Nucleus accumbens (tissue), 56 donors: ENCODE measurements around the gene SMIM41.
A peak's percentile ranks its signal among the peaks of the same experiment; 100 is the strongest.

Experiments used
- DNase-seq, 56 donors: peaks; one replicate each; lab custom pipeline; 2025; lab: John Stamatoyannopoulos, UW

Gene SMIM41

DNA sequence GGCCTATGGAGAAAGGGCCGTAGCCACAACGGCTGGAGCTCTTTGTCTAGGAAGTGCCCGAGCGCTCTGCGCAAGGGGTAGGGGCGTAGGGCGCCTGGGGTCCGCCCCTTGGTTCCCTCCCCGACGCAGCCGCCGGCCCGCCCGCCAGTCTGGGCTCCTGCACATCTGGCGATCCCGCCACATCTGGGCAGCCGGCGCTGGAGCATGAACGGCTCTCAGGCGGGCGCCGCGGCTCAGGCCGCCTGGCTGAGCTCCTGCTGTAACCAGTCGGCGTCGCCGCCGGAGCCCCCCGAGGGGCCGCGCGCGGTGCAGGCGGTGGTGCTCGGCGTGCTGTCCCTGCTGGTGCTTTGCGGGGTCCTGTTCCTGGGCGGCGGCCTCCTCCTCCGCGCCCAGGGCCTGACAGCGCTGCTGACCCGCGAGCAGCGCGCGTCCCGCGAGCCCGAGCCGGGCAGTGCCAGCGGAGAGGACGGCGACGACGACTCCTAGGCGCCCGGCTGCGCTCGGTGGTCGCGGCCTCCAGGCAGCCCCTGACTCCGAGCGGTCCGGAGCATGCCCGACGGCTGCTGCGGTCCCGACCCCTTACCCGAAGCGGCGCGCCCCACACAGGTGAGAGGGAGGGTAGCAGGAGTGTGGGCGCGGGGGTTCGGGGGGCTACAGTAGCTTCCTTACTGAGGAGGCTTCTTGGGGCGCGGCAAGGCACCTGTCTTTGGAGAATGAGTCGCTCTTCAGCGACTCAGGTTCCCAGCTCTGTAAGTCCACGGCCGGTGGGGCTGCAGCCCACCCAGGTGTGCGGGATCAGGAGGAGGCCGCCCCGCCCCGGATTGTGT, at the start of gene SMIM41:
TSS of gene SMIM41 (plus strand) at position 129 of the 827 bp plus-strand sequence. CDS start at position 205, 76 bp downstream.
- DNase-seq, result no peak

DNA sequence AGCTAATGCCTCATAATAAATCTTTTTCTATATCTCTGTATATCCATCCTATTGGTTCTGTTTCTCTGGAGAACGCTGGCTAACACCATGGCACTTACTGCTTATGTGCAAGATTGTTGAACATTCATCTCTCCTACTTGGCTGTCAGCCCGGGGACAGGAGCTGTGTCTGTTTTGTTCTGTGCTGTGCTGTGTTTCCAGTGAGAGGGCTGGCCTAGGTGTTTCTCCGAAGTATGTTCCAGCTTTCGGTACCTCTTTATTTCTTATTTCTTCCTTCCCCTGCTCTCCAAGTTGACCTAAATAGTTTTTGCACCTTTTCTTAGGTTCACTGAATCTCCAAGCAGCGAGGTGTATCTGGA, 47.1 kb upstream of the SMIM41 start:
- DNase-seq, result peak in 32 of 56 donors; percentile 16 to 77 (median 56)

DNA sequence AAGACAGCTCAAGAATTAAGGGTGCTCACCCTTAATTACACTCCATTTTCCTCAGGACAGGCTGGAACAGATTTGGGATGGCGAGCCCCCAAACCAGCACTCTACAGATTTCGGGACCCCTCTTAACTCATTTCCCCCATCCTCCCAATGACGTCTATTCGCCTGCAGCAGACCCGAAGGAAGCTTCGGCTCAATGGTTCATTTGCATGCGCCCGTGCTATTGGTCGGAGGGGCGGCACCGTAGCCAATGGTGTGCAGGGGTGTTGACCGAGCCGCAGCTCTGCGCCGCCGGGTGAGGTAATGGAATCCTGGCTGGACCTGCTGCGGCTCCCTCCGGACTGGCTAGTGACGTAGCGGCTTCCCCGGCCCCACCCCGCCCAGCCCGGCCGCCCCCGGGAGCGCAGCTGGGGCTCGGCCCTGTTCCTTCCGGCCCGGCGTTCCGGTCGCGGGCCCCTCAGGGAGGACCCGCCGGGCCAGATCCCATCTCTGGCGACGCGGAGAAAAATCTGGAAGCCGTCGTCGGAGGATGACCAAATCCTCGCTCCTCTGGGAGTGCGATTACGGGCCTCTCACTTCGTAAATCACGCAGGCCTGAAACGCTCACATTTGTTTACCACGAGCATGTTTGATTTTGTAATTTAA, 46.6 kb upstream of the SMIM41 start:
- DNase-seq, result peak; percentile 65 to 99 (median 95)

DNA sequence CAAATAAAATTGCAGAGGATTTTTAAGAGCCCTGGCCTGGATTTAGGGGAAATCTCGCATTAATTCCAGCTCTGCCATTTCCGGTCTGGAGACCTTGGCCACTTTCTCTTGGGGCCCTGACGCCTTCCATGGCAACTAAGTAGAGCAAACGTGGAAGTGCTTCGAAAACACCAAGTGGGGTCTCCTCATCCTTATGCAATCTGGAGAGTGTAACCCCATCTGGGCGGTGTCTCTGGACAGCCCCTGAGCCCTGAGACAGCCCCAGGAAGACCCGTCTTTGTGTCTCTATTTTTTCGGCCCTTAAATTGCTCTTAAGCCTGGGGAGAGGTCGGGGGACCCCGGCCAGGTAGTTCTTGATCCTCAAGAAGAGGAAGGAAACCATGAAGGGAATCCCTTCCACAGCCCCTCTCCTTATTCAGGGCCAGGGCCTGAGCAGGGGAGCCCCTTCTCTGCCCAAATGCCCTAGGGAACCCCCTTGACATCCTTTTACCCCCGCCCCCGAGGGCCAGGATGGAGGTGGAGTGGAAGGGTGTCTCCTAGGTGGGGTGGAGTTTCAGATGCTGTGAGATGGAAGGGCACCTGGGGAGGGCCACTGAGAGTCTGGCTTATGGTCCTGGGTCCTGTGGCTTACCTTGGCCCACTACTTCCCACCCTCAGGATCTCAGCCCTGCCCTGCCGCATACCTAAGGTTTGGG, 45.9 kb upstream of the SMIM41 start:
- DNase-seq, result no peak

DNA sequence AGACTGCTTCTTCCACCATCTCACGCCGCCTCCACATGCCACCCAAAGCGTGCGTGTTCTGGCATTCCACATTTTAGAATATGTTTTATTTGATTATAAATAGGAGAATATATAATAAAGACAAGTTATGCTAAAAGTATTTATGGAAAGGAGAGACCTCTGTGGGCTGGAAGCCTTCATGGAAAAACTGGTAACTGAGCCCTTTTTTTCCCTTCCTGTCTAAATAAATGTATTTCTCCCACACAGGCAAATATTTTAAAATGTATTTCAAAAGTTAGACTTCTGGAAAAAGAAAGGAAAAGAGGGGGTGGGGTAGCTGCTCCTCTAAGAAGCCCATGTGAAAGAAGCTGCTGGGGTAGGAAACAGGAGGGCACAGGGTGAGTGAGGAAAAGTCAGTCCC, 44.3 kb upstream of the SMIM41 start:
- no peak for DNase-seq

DNA sequence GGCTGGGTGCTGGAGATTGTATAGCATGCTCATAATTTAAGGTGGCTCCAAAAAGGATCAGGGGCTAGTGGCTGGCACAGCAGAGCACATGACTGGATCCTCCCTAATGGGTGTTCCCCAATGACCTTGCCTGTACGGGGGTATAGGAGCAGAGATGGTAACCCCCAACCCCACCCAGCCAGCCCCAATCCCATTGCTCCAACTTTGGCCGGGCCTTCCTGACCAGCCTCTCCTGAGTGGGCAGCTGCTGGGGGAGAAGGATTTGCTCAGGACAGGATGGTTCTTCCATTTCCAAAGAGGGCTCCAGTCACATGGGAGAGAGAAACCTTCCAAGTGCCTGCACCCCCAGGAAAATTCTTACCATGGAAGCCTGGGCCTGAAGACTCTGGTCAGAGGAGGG, 43.6 kb upstream of the SMIM41 start:
- DNase-seq, result no peak

DNA sequence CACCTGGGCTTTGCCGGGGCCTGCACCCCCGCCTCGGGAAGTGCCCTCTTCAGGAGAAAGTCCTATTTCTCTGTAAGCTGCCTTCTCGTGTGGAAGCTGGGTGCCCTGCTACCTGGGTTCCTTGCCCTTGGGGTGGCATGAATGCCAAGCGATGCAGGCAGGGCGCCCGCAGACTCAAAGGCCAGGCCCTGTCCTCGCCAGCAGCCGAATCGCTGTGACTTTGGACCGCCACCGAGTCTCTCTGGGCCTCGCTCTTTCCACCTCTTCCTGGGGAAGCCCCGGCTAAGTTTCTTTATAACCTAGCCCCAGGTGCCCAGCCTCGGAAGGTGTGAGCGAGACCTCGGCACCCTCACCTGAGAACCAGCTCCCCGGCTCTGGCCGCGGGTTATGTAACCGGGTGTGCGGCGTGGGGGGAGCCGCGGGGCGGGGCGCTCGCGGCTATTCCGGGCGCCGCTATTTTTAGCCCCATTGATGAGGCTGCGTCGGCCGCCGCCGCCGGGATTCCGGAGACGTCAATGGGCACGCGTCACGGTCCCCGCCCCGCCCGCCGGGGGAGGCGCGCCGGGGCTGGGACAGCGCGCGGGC, 42.8 kb upstream of the SMIM41 start:
- DNase-seq, result peak in 53 of 56 donors; percentile 16 to 91 (median 71)

DNA sequence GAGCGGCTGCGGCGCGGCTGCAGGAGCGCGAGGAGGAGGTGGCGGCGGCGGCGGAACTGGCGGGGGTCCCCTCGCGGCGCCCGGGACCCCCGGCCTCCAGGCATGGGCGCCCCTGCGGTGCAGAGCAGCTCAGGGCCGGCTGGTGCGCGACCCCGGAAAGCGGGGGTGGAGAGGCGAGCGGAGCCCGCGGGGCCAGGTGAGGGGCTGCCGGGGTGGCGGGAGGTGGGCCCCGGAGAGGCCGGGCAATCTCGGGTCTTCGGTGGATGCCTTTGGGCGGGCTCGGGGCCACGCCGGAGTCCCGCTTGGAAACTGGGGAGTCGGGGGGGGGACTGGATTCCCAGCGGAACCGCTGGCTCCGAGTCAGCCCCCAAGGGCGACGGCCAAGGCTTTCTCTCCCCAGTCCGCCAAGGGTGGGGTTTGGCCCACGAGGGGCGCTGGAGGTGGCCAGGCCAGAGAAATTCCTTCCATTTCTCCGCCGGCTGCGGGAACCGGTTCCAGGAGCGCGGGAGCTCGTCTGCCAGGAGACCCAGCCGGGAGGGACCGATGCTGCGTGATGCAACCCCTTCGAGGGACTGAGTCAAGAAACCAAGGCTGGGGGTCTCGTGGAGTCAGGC, 42.1 kb upstream of the SMIM41 start:
- DNase-seq, result peak in 12 of 56 donors; percentile 12 to 80 (median 42)

DNA sequence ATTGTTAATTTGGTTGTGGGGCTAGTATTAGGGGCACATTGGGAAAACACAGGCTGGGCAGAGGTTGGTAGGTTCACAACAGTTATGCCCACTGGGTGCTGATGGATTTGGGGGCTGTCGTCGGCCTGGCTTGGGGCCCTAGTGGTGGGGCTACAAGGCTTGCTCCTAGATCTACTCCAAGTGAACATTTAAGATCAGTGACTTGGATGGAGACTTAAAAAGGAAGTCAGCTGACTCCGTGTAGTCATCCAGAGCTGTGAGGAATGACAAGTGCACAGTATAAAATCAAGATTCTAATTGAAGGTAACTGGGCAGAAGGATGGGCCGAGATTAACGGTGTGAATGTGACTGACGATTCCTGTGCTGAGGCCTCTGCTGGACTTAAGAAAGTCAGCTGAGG, 41.1 kb upstream of the SMIM41 start:
- DNase-seq, result no peak

DNA sequence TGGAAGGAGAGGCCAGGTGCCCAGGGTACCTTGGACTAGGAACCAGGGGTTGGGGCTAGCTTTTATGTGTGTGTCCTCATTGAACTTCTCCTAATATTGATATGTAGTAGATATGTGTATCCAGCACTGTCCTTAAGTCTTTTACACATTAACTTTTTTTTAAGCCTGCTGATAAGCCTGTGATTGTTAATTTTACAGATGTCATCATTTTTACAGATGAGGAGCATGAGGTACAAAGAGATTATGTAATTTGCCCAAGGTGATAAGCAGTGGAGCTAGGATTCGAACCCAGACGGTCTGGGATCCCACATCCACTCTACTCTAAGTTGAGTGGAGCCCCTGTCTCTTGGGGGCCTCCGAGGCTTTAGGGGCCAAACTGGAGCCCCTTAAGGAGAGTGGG, 38.5 kb upstream of the SMIM41 start:
- no peak for DNase-seq

DNA sequence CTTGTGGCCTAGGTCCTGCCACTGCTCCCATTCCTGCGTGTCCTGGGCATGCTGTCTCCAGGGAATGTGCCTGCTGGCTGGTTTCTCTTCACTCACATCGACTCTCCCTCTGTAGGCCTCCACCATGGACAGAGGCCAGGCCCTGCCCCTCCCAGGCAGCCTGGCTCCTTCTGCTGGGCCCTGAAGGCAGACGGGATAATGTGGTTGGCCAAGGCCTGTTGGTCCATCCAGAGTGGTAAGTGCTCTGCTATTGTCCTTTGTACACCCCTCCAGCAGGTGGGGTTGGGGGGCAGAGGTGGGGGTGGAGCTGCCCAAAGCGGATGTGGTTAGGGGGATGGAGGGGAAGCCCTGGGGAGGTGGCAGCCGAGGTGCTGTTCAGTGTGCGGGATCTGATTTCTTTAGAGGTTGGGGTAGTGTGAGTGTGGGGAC, 37.8 kb upstream of the SMIM41 start:
- peak in 4 of 56 donors; percentile 9 to 56 (median 26) for DNase-seq

DNA sequence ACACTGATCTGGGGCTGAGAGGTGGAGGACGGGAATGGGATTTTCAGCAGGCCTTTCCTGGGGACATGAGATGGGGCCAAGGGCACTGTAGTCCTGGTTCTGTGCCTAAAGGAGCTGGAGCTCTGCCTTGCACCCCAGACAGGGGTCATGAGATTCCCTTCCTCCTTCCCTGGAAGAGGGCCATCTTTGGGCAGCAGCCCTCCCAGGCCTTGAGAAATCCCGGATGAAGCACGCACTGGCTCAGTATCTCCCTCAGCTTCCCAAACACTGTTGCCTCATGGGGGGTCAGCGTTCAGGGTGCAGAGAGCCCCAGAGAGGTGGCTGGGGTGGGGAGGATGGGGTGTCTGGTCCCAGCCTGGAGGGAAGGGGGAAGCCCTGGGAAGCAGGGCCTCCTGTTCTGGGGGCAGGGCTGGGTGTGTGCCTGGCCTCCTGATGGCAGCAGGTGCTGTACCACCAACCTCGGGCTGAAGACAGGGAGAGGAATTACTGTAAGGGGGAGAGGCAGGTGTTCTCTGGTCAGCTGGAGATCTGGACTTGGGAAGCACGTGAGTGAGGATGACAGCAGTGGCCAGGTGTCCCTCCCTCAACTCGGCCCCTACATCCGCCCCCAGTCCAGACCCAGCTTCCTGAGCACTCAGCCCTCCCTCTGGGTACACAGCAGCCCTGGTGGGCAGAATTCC, 36.7 kb upstream of the SMIM41 start:
- no peak for DNase-seq

DNA sequence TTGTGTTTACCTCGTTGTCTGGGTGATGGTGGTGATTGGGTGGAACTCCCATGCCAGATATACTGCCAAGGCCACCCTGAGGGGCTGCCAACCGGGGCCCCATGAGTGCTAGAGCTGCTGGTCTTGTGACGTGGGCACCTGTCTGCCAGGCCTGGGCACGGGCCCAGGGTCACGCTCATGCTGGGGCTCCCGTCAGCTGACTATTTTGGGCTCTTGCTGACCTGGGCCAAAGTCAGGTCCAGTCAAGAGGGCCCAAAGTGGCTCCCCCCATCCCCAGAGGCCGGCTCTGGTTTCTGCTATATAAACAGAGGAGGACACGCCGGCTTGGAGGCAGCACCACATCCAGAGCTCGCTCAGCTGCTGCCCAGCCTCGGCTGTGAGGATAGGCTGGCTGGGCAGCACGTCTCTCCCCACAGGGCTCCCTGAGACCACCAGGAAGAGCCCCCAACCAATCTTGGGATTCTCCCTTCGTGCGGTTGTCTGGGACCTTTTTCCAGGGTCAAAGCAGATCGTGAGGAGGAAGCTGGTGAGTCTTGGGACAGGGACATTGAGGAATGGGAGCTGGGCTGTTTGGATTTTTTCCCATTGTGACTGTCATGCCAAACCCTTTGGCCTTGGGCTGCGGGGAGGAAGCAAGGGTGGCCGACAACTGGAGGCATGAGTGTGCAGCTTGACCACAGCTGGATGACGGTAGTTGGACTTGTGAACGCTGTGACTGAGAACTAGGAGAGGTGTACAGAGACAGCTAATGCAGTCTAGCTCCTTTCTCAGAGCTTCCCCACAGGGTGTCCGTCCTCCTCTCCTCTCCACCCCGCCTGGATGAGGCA, 35.9 kb upstream of the SMIM41 start:
- DNase-seq, result peak in 8 of 56 donors; percentile 7 to 59 (median 25)

DNA sequence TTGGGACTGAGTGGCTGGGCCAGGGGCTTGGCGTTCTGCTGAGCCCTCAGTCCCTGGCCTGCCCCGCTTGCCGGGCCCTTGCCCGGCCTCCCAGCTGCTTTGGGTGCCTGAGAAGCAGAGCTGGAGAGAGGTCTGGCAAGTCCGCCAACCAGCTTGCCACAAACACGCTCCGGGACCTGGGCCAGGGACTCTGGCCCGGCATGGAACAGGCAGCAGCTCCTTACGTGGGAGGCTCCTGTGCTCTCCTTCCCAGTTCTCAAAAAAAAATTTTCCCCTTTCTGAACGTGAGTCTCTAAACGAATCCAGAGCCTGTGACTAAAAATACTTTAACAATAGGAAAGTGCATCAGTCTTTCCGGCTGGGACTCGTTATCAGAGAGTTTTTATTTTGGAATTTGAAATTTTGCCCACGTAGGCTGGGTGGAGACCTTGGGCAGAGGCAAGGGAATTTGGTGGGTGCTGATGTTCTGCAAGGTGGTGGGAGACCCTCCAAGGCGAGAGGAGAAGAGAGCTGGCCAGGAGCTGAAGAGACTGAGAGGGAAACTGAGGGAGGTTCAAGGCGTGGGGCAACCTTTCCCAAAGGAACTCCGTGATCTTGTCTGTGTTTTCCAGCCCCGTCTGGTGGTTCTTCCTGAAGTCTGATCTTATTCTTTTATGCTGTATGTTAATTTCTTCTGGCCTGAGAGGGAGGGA, 35.1 kb upstream of the SMIM41 start:
- peak in 40 of 56 donors; percentile 13 to 85 (median 46) for DNase-seq

DNA sequence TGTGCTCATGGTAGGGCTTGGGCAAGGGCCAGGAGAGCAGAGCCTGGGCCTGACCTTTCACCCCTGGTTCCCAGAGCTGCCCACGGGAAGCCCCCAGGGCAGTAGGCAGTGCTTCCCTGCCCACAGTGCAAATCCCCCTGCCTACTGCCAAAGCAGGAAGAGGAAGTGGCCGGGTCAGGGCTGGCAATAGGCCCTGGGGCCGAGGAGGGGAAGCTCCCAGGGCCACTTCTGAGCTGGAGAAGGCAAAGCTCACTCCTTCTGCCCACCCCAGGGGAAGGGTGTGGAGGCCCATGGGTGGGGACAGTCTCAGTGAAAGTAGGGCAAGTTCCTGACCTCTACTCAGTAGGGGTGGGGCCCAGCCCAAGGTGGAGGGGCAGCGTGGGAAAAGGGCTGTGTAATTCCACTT, 33.7 kb upstream of the SMIM41 start:
- DNase-seq, result peak in 3 of 56 donors; percentile 17 to 48 (median 36)

DNA sequence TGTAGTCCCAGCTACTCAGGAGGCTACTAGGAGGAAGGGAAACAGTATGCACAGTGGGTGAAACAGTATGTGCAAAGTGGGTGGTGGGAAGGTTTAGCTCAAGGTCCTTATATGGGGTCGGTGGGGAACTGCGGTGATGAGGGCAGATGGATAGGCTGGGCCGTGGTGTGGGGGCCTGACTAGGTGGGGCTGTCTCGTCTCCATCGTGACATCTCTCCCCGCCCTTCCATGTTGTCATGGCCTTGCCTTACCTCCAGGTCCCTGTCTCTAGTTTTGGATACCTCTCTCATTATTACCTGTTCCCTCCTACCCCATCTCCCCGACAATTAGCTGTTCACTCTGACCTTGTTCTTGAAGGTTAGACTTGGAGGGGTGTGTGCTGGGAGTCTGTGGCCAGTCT, 32.6 kb upstream of the SMIM41 start:
- no peak for DNase-seq

DNA sequence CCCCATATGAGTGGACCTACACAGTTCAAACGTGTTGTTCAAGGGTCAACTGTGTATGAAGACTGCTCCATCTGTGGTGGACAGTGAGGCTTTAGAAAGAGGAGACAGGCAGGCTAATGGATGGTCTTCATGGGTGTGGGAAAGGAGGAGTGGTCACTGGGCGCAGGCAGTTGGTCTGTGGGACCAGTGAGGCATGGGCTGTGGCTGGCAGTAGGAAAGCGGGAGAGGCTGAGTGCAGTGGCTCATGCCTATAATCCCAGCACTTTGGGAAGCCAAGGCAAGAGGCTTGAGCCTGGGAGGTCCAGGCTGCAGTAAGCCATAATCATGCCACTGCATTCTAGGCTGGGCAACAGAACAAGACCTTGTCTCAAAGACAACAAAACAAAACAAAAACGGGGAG, 30.2 kb upstream of the SMIM41 start:
- DNase-seq, result no peak

DNA sequence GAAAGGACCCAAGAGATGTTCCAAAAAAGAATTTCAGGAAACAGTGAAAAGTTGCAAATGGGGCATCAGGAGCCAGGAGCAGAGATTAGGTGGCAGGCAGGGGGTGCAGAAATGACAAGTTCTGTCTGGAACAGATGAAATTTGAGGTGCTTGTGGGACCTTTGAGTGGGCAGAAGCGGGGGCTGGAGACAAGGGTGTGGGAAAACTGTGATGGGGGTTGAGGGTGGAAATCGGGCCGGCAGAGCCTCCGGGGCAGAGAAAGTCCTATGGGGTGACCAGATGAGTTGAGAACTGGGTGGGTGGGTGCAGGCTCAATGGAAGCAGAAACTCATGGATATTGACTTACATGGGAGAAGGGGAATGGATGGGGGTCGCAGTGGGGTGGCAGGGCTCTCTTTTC, 29.8 kb upstream of the SMIM41 start:
- no peak for DNase-seq
